ENCODE data around the gene C2orf76. TPM values are rescaled to one million over a fixed set of nuclear protein-coding genes. Genes with fewer than 3 reads are reported as not detected.

Gene C2orf76
- total RNA-seq, 1 donor from 2014 or later = 3.0 TPM

Other genes starting within 250 kb of the C2orf76 start
- gene C1QL2, start 208.1 kb downstream of the C2orf76 start, total RNA-seq = not detected
- 120 TPM for gene STEAP3, start 143.0 kb downstream of the C2orf76 start, total RNA-seq
- gene DBI, start 143 bp upstream of the C2orf76 start, total RNA-seq = 194 TPM
- gene TMEM37, start 65.0 kb upstream of the C2orf76 start, total RNA-seq = 85.7 TPM
- gene SCTR, start 157.6 kb upstream of the C2orf76 start, total RNA-seq = 0.10 TPM
- 1.2 TPM for gene CFAP221, start 177.6 kb upstream of the C2orf76 start, total RNA-seq